H9 (cell line): ENCODE data around the gene PCCB. TPM values are rescaled to one million over a fixed set of nuclear protein-coding genes. Genes with fewer than 3 reads are reported as not detected.

Source experiments
- DNase-seq: peaks from one replicate; pipeline ENCODE4 v3.0.0-alpha.2; 2017
- H2AFZ ChIP-seq: one replicate; pipeline ENCODE4 v1.6.1; 2013; ENCODE audit warnings: mild to moderate bottlenecking, low read length, control low read depth, moderate library complexity
- H2AK5ac ChIP-seq: 2 replicates; pipeline ENCODE4 v1.6.1; 2013; ENCODE audit warnings: low read length, control low read depth, mixed read lengths; ENCODE audit not compliant: insufficient read length
- H2BK120ac ChIP-seq: one replicate; pipeline ENCODE4 v1.6.1; 2013; ENCODE audit warnings: low read depth, mild to moderate bottlenecking, low read length, control low read depth, inconsistent platforms; ENCODE audit not compliant: poor library complexity, severe bottlenecking
- H2BK12ac ChIP-seq: 2 replicates; pipeline ENCODE4 v1.6.1; 2013; ENCODE audit warnings: low read length, control low read depth, mixed read lengths, low read depth; ENCODE audit not compliant: insufficient read length
- H2BK15ac ChIP-seq: 2 replicates; pipeline ENCODE4 v1.6.1; 2013; ENCODE audit warnings: low read depth, low read length, control low read depth
- H2BK20ac ChIP-seq: one replicate; pipeline ENCODE4 v1.6.1; 2013; ENCODE audit warnings: low read depth, mild to moderate bottlenecking, low read length, control low read depth, inconsistent platforms; ENCODE audit not compliant: poor library complexity, severe bottlenecking
- H2BK5ac ChIP-seq: 2 replicates; pipeline ENCODE4 v1.6.1; 2013; ENCODE audit warnings: low read length, control low read depth, mixed read lengths; ENCODE audit not compliant: insufficient read length
- H3K14ac ChIP-seq: 2 replicates; pipeline ENCODE4 v1.6.1; 2013; ENCODE audit warnings: low read length, control low read depth; ENCODE audit not compliant: insufficient read depth
- H3K18ac ChIP-seq: 2 replicates; pipeline ENCODE4 v1.6.1; 2013; ENCODE audit warnings: low read depth, mild to moderate bottlenecking, mixed read lengths, low read length, control low read depth; ENCODE audit not compliant: insufficient read length
- H3K23ac ChIP-seq: 2 replicates; pipeline ENCODE4 v1.6.1; 2013; ENCODE audit warnings: low read length, control low read depth, mixed read lengths, low read depth; ENCODE audit not compliant: insufficient read length
- H3K23me2 ChIP-seq: 2 replicates; pipeline ENCODE4 v1.6.1; 2013; ENCODE audit warnings: low read depth, mild to moderate bottlenecking, mixed read lengths, low read length, control low read depth; ENCODE audit not compliant: insufficient read length, poor library complexity, severe bottlenecking
- H3K27ac ChIP-seq: 2 replicates; pipeline ENCODE4 v1.5.1; 2013; ENCODE audit warnings: low read length, control low read depth, mixed read lengths, low read depth; ENCODE audit not compliant: insufficient read length
- H3K27me3 ChIP-seq: 2 replicates; pipeline ENCODE4 v1.6.1; 2013; ENCODE audit warnings: low read length, control low read depth, inconsistent platforms; ENCODE audit not compliant: insufficient read depth
- H3K4ac ChIP-seq: 2 replicates; pipeline ENCODE4 v1.6.1; 2013; ENCODE audit warnings: low read depth, mild to moderate bottlenecking, control low read depth, inconsistent platforms, low read length, moderate library complexity
- H3K4me1 ChIP-seq: 2 replicates; pipeline ENCODE4 v1.6.1; 2013; ENCODE audit warnings: low read length, control low read depth, inconsistent platforms; ENCODE audit not compliant: insufficient read depth
- H3K4me2 ChIP-seq: 2 replicates; pipeline ENCODE4 v1.6.1; 2013; ENCODE audit warnings: low read length, control low read depth, mixed read lengths; ENCODE audit not compliant: insufficient read length, insufficient read depth
- H3K56ac ChIP-seq: 2 replicates; pipeline ENCODE4 v1.6.1; 2013; ENCODE audit warnings: low read depth, mild to moderate bottlenecking, mixed read lengths, low read length, control low read depth; ENCODE audit not compliant: insufficient read length
- H3K79me1 ChIP-seq: 2 replicates; pipeline ENCODE4 v1.6.1; 2013; ENCODE audit warnings: low read depth, mild to moderate bottlenecking, moderate library complexity, low read length, control low read depth, inconsistent platforms; ENCODE audit not compliant: insufficient read depth, poor library complexity, severe bottlenecking
- H3K79me2 ChIP-seq: 2 replicates; pipeline ENCODE4 v1.6.1; 2013; ENCODE audit warnings: low read length, control low read depth, inconsistent platforms; ENCODE audit not compliant: insufficient read depth
- H3K9ac ChIP-seq: 2 replicates; pipeline ENCODE4 v1.6.1; 2013; ENCODE audit warnings: low read length, control low read depth, mixed read lengths; ENCODE audit not compliant: insufficient read length; ENCODE audit errors: extremely low read depth
- H3K9me3 ChIP-seq: one replicate; pipeline ENCODE4 v1.6.1; 2013; ENCODE audit warnings: low read depth, low read length, inconsistent platforms; ENCODE audit not compliant: control insufficient read depth
- H3T11ph ChIP-seq: one replicate; pipeline ENCODE4 v1.6.1; 2013; ENCODE audit warnings: mild to moderate bottlenecking, low read length, control low read depth, inconsistent platforms
- H4K20me1 ChIP-seq: one replicate; pipeline ENCODE4 v1.6.1; 2013; ENCODE audit not compliant: control insufficient read depth, insufficient read length, insufficient read depth
- H4K5ac ChIP-seq: 2 replicates; pipeline ENCODE4 v1.6.1; 2013; ENCODE audit warnings: low read depth, mild to moderate bottlenecking, mixed read lengths, low read length, control low read depth; ENCODE audit not compliant: insufficient read length
- H4K8ac ChIP-seq: replicated peaks from 2 replicates; pipeline ENCODE4 v1.6.1; 2013; ENCODE audit warnings: low read length, control low read depth, mixed read lengths, low read depth; ENCODE audit not compliant: insufficient read length
- H4K91ac ChIP-seq: 2 replicates; pipeline ENCODE4 v1.6.1; 2013; ENCODE audit warnings: low read depth, mild to moderate bottlenecking, moderate library complexity, mixed read lengths, low read length, control low read depth; ENCODE audit not compliant: insufficient read length
- H3K27ac Mint-ChIP-seq, 3 experiments: 2 replicates in 2 of 3; 3 replicates in 1 of 3; pipeline ENCODE4 v1.8.0; 2020 to 2021; ENCODE audit warnings: mixed read lengths in 3 of 3, mild to moderate bottlenecking in 1 of 3, moderate library complexity in 1 of 3
- H3K27me3 Mint-ChIP-seq: 2 replicates; pipeline ENCODE4 v1.8.0; 2021; ENCODE audit warnings: low read depth, mild to moderate bottlenecking, moderate library complexity, mixed read lengths
- H3K36me3 Mint-ChIP-seq, 3 experiments: 2 replicates in 2 of 3; 3 replicates in 1 of 3; pipeline ENCODE4 v1.8.0; 2020 to 2021; ENCODE audit warnings: low read depth in 3 of 3, mixed read lengths in 3 of 3; ENCODE audit not compliant: insufficient read depth in 1 of 3
- H3K4me1 Mint-ChIP-seq, 2 experiments: 2 replicates each; pipeline ENCODE4 v1.8.0; 2020; ENCODE audit warnings: mixed read lengths in 2 of 2
- H3K4me3 Mint-ChIP-seq, 2 experiments: 2 replicates in 1 of 2; 3 replicates in 1 of 2; pipeline ENCODE4 v1.8.0; 2020 to 2021; ENCODE audit warnings: mild to moderate bottlenecking in 2 of 2, mixed read lengths in 2 of 2, moderate library complexity in 1 of 2
- H3K9me3 Mint-ChIP-seq, 2 experiments: 2 replicates in 1 of 2; 3 replicates in 1 of 2; pipeline ENCODE4 v1.8.0; 2020; ENCODE audit warnings: mild to moderate bottlenecking in 2 of 2, mixed read lengths in 2 of 2, moderate library complexity in 1 of 2
- CTCF ChIP-seq: fragments of 200-600 bp; sonication (generic); conservative IDR thresholded peaks from 3 replicates; pipeline ENCODE4 v1.8.0; 2021; ENCODE audit warnings: antibody characterized with exemption, mild to moderate bottlenecking
- WGBS: extraction: QIAGEN DNeasy Blood & Tissue Kit; methylation state at CpG from one replicate; pipeline ENCODE4 v1.1.7; 2013; ENCODE audit warnings: missing lambda C conversion rate, low lambda C conversion rate, mixed read lengths; ENCODE audit not compliant: insufficient read length; ENCODE audit errors: extremely low coverage; 5-methylcytosine and 5-hydroxymethylcytosine counted together
- total RNA-seq: library from RNA; stranded (reverse); gene quantifications from 2 replicates; pipeline ENCODE4 v1.2.1, GENCODE V29; 2021

Gene PCCB
- total RNA-seq, 1 experiment from 2014 or later = 68.9 TPM

- H3K4me2 ChIP-seq = no peak overlapping the region
- no peak overlapping the region for H3K18ac ChIP-seq
- H3K23me2 ChIP-seq = no peaks in the 10 kb centered on the region
- WGBS = no CpG with 5 or more reads among the region's 5 CpGs
- H3K36me3 Mint-ChIP-seq = peaks cover 42 to 57% (median 57%) of the 10 kb centered on the region in 3 experiments
- H3K56ac ChIP-seq = no peak overlapping the region
- no peak overlapping the region for H2BK120ac ChIP-seq
- H2BK5ac ChIP-seq = no peak overlapping the region
- H3K79me1 ChIP-seq = no peaks in the 10 kb centered on the region
- H3K4me3 Mint-ChIP-seq = no peak overlapping the region
- H2BK15ac ChIP-seq = no peak overlapping the region
- H2BK20ac ChIP-seq = no peak overlapping the region
- no peak overlapping the region for H2BK12ac ChIP-seq
- H4K5ac ChIP-seq = no peak overlapping the region
- no peaks in the 10 kb centered on the region for H3K4me1 Mint-ChIP-seq
- no peaks in the 10 kb centered on the region for H3K27me3 ChIP-seq
- no peak overlapping the region for H3K4ac ChIP-seq
- H3K9me3 ChIP-seq = no peaks in the 10 kb centered on the region
- H3K79me2 ChIP-seq = no peaks in the 10 kb centered on the region
- H3K27ac Mint-ChIP-seq = no peak overlapping the region
- TF ChIP-seq CTCF = no peak
- H3K4me1 ChIP-seq = no peaks in the 10 kb centered on the region
- H3K14ac ChIP-seq = no peak overlapping the region
- peaks cover 5 to 7% of the 10 kb centered on the region in 2 experiments for H3K9me3 Mint-ChIP-seq
- H3K27me3 Mint-ChIP-seq = no peaks in the 10 kb centered on the region
- no peak overlapping the region for H3T11ph ChIP-seq
- H2AFZ ChIP-seq = no peak overlapping the region
- H4K20me1 ChIP-seq = no peaks in the 10 kb centered on the region
- no peak overlapping the region for H3K23ac ChIP-seq
- no peak overlapping the region for H3K9ac ChIP-seq
- H4K8ac ChIP-seq = no peak overlapping the region
- no peak overlapping the region for H2AK5ac ChIP-seq
- H4K91ac ChIP-seq = no peak overlapping the region
- DNase-seq = no peak
- H3K27ac ChIP-seq = no peak overlapping the region
These were observed 77.5 kb downstream of the PCCB start for GRCh38 chr3:136327671-136328070.
